ENCODE results near the gene CFL1. TPM values are rescaled to one million over a fixed set of nuclear protein-coding genes. Genes with fewer than 3 reads are reported as not detected.

Gene CFL1
- total RNA-seq, 2 donors from 2014 or later, result 654 to 731 TPM

DNA sequence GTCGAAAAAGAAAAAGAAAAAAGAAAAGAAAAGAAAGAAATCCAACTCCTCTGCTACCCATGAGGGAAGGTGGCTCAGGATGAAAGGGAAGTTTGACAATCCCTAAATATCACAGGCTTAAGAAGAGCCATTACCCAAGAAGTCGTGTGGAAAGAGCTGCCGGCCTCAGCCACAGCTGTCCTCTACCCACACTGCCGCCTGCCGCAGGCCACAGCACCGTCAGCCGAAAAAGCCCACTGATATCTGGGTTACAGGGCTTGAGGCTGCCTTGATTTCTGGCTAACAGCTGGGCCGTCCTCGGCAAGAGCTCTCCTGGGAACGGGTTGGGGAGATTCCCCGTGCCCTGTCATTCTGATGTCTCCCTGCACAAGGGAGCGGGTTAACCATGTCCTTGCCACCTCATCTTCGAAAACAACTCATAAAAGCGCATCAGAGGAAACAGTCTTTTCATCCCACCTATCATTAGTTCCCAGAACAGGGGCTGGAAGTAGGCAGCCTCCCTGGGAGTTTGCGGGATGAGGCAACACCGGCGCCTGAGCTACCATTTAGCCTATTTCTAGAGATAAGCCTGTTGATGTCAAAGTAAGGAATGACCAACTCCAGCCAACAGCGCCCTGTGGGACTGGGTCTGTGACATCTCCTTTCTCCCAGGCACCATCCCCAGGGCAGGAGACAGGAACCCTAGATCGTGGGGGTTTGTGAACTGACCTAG is 46.1 kb downstream of the CFL1 start:
- TF ChIP-seq POLR2AphosphoS5 (IDR thresholded peaks at IDR 0.05), result no peak
- TF ChIP-seq, protein P1, sequence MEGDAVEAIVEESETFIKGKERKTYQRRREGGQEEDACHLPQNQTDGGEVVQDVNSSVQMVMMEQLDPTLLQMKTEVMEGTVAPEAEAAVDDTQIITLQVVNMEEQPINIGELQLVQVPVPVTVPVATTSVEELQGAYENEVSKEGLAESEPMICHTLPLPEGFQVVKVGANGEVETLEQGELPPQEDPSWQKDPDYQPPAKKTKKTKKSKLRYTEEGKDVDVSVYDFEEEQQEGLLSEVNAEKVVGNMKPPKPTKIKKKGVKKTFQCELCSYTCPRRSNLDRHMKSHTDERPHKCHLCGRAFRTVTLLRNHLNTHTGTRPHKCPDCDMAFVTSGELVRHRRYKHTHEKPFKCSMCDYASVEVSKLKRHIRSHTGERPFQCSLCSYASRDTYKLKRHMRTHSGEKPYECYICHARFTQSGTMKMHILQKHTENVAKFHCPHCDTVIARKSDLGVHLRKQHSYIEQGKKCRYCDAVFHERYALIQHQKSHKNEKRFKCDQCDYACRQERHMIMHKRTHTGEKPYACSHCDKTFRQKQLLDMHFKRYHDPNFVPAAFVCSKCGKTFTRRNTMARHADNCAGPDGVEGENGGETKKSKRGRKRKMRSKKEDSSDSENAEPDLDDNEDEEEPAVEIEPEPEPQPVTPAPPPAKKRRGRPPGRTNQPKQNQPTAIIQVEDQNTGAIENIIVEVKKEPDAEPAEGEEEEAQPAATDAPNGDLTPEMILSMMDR (IDR thresholded peaks at IDR 0.05), result no peak
- no peak for TF ChIP-seq POLR2A (IDR thresholded peaks at IDR 0.05)
- Histone ChIP-seq H3K36me3 (no peaks in the 10 kb centered on the region), H3K27me3 (replicated peaks; ENCODE audit: insufficient read depth) (no peaks in the 10 kb centered on the region), H3K4me1 (replicated peaks) (no peaks in the 10 kb centered on the region), H3K4me3 (no peak overlapping the region), H3K9me3 (no peaks in the 10 kb centered on the region), H3K27ac (no peak overlapping the region)
- no peak for DNase-seq (ENCODE audit: low spot score)
- intact Hi-C loops (cut with DNase I), result no loop called here
- whole genome bisulfite sequencing, result 81% methylated on average over 19 of the region's 19 CpGs

DNA sequence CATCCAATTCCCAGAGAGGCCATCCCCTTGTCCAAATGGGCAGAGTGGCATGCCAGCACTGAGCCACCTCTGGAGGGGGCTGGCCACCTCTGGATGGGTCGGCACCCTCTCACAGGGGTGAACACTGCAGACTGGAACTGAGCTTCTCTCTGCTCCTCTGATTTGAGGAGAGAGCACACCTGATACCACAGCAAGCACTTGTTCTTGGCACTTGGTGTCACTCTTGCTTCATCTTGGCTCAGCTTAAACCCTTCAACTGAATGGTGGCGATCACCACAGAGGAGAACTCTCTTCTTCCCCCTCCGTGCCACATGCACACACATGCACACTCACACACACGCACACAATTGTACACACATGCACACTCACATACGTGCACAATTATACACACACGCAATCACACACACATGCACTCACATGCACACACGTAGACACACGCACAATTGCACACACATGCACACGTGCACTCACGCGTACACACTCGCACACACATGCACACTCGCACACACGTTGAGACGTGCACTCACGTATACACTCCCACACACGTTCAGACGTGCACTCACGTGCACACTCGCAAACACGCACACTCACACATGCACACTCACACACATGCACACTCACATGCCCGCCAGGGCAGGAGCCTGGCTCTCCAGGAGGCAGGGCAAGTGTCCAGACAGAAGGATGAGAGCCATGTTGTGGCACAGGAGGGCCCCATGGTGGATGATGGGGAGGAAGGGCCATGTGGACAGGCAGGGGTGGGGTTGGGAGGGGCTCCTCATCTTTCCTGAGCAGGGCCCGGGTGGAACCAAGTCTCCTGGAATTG is 47.7 kb downstream of the CFL1 start:
- 81% methylated on average over 23 of the region's 23 CpGs for WGBS
- TF ChIP-seq POLR2AphosphoS5 (IDR thresholded peaks at IDR 0.05) (no peak), POLR2A (IDR thresholded peaks at IDR 0.05) (no peak)
- TF ChIP-seq, protein P1 (IDR thresholded peaks at IDR 0.05), result no peak
- no peaks in the 10 kb centered on the region for H3K36me3 ChIP-seq
- no peaks in the 10 kb centered on the region for H3K27me3 ChIP-seq (replicated peaks; ENCODE audit: insufficient read depth)
- no peaks in the 10 kb centered on the region for H3K4me1 ChIP-seq (replicated peaks)
- intact Hi-C loops (cut with DNase I), result no loop called here
- H3K27ac ChIP-seq, result no peak overlapping the region
- H3K4me3 ChIP-seq, result no peak overlapping the region
- H3K9me3 ChIP-seq, result no peaks in the 10 kb centered on the region
- DNase-seq (ENCODE audit: low spot score), result no peak

DNA sequence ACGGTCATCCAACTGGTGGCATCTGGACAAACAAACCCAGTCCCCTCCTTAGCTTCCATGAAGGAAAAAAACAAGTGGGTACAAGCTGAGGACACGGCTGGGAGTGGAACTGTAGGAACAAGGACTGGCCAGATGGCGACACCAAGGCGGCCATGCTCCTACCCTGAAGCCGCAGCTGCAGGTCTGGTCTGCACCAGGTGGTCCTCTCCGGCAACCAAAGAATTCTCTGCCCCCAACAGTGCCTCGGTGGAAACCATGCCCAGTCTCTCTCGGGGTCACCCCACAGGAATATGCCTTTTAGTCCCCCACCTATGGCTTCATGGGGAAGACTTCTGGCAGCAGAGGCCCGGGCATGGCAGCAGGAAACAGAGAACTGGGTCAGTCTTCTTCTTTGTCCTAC is 48.5 kb downstream of the CFL1 start:
- 80% methylated on average over 9 of the region's 9 CpGs for WGBS
- H3K27ac ChIP-seq, result no peak overlapping the region
- no peak for DNase-seq (ENCODE audit: low spot score)
- H3K4me3 ChIP-seq, result no peak overlapping the region
- no peaks in the 10 kb centered on the region for H3K36me3 ChIP-seq
- no peaks in the 10 kb centered on the region for H3K27me3 ChIP-seq (replicated peaks; ENCODE audit: insufficient read depth)
- TF ChIP-seq POLR2A (IDR thresholded peaks at IDR 0.05) (no peak), POLR2AphosphoS5 (IDR thresholded peaks at IDR 0.05) (no peak)
- TF ChIP-seq, protein P1 (IDR thresholded peaks at IDR 0.05), result no peak
- H3K4me1 ChIP-seq (replicated peaks), result no peaks in the 10 kb centered on the region
- H3K9me3 ChIP-seq, result no peaks in the 10 kb centered on the region
- intact Hi-C loops (cut with DNase I), result no loop called here

DNA sequence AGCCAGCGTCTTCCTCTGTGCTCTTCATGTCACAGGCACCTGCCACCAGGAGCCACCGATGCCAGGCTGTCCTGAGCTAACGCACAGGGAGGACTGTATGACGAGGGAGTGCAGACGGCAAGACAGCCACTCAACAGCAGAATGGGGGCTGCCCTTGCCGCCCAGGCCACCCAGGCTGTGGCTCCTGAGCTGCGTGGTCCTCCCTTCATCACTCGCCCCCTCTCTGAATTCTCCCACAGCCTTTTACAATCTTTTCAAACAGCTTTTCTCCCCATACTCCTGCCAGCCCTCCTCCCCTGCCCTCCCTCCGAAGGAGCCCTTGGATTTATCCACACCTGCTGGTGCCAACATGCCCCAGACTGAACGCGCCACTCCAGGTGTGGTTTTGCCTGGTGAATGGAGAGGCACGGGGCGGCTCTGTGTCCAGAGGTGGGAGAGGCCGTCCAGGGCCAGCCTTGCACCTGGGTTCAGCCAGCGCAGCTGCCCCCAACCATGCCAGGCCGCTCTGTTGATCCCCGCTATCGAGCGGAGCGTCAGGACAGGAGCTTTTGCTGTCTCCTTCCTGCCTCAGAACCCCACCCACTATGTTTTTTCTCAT is 49.1 kb downstream of the CFL1 start:
- H3K36me3 ChIP-seq, result no peaks in the 10 kb centered on the region
- TF ChIP-seq POLR2AphosphoS5 (IDR thresholded peaks at IDR 0.05), result no peak
- TF ChIP-seq, protein P1 (IDR thresholded peaks at IDR 0.05), result no peak
- no peak for TF ChIP-seq POLR2A (IDR thresholded peaks at IDR 0.05)
- H3K4me3 ChIP-seq, result no peak overlapping the region
- no peaks in the 10 kb centered on the region for H3K9me3 ChIP-seq
- intact Hi-C loops (cut with DNase I), result no loop called here
- H3K4me1 ChIP-seq (replicated peaks), result no peaks in the 10 kb centered on the region
- DNase-seq (ENCODE audit: low spot score), result no peak
- H3K27ac ChIP-seq, result no peak overlapping the region
- 41% methylated on average over 20 of the region's 20 CpGs for WGBS
- peaks cover 2% of the 10 kb centered on the region for H3K27me3 ChIP-seq (replicated peaks; ENCODE audit: insufficient read depth)
